ENCODE data around the gene CNOT6.
"Not testable (repeated sequence)": the region's sequence is repeated elsewhere in the genome, so short reads cannot be mapped to it uniquely, and the experiment has no call there.

CNOT6 gene

GRCh38 chr5:180494510-180495181 lies 467 bp downstream of the CNOT6 start:
- DNase-seq (ENCODE audit: extremely low read depth, low read depth), result no peak
- TF ChIP-seq CTCF (IDR thresholded peaks at IDR 0.05; ENCODE audit: low read depth, low read length), result no peak

DNA sequence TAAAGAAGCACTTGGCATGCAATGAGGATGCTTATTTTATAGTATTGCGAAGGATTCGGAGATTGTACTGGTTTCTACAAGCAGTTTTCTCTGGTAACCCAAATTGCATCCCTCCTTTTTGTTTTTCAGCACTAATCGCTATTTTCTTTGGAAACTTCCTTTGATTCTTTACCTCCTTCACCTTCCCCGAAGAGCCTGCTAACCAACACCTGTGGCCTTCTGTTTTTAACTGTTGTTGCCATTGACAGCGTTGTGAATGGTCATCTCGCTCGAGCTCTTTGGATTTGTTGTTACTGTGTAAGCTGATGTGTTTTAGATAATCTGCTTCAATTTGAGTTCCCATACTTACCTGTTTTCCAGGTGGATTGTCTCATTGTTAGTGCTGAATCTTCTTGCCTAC lies 1.1 kb downstream of the CNOT6 start:
- TF ChIP-seq CTCF (IDR thresholded peaks at IDR 0.05; ENCODE audit: low read depth, low read length), result no peak
- DNase-seq (ENCODE audit: extremely low read depth, low read depth), result no peak

- DNase-seq (ENCODE audit: extremely low read depth, low read depth), result no peak
- TF ChIP-seq CTCF (IDR thresholded peaks at IDR 0.05; ENCODE audit: low read depth, low read length), result no peak
These were observed 2.0 kb downstream of the CNOT6 start for GRCh38 chr5:180495991-180496741.

DNA sequence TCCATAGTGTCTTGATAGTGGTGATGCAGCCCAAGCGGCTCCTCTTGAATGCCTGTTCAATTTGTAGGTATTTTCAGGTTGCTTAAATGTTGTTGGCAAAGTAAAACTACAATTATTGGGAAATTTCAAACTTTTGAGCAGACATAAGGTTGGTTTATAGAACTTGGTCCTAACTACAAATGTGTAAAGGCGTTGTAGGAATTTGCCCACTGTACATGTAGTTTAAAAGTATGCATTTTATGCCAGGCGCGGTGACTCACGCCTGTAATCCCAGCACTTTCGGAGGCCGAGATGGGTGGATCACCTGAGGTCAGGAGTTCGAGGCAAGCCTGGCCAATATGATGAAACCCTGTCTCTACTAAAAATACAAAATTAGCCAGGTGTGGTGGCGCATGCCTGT lies 2.6 kb downstream of the CNOT6 start:
- not testable (repeated sequence) for DNase-seq (ENCODE audit: extremely low read depth, low read depth)

GRCh38 chr5:180497865-180498264 lies 3.7 kb downstream of the CNOT6 start:
- DNase-seq (ENCODE audit: extremely low read depth, low read depth), result not testable (repeated sequence)

- no peak for DNase-seq (ENCODE audit: extremely low read depth, low read depth)
- no peak for TF ChIP-seq CTCF (IDR thresholded peaks at IDR 0.05; ENCODE audit: low read depth, low read length)
These were observed 4.2 kb downstream of the CNOT6 start for GRCh38 chr5:180498378-180498777.

GRCh38 chr5:180499684-180500083 lies 5.5 kb downstream of the CNOT6 start:
- DNase-seq (ENCODE audit: extremely low read depth, low read depth), result no peak
- no peak for TF ChIP-seq CTCF (IDR thresholded peaks at IDR 0.05; ENCODE audit: low read depth, low read length)

- not testable (repeated sequence) for DNase-seq (ENCODE audit: extremely low read depth, low read depth)
These were observed 6.1 kb downstream of the CNOT6 start for GRCh38 chr5:180500300-180500699.

DNA sequence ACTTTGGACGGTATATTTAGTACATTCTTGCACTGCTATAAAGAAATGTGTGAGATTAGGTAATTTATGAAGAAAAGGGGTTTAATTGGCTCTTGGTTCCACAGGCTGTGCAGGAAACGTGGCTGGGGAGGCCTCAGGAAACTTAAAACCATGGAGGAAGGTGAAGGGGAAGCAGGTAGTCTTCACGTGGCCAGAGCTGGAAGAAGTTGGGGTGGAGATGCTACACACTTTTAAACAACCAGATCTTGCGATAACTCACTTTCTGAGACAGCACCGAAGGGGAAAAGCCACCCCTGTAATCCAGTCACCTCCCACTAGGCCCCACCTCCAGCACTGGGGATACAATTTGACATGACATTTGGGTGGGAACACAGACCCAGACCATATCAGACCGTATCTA lies 13.5 kb downstream of the CNOT6 start:
- DNase-seq (ENCODE audit: extremely low read depth, low read depth), result no peak
- no peak for TF ChIP-seq CTCF (IDR thresholded peaks at IDR 0.05; ENCODE audit: low read depth, low read length)
